ENCODE measurements around the gene LRMDA.

- TF ChIP-seq REST (IDR thresholded peaks at IDR 0.05; ENCODE audit: low read depth) (no peak), CTCF (IDR thresholded peaks at IDR 0.05 in 2 of 3, conservative IDR thresholded peaks at IDR 0.05 in 1 of 3; ENCODE audit: borderline replicate concordance in 1 of 3, insufficient read depth in 1 of 3, low read depth in 2 of 3, low read length in 2 of 3) (no peak), POLR2A (IDR thresholded peaks at IDR 0.05; ENCODE audit: borderline replicate concordance, extremely low read depth, insufficient read depth, insufficient read length) (no peak), ZNF274 (IDR thresholded peaks at IDR 0.05; ENCODE audit: low read depth, low read length) (no peak), CBX3 (IDR thresholded peaks at IDR 0.05; ENCODE audit: low read depth) (no peak), POLR2AphosphoS5 (IDR thresholded peaks at IDR 0.05; ENCODE audit: low read depth, low read length) (no peak), SRF (IDR thresholded peaks at IDR 0.05; ENCODE audit: low read depth) (no peak), JUND (IDR thresholded peaks at IDR 0.05) (no peak), EZH2 (IDR thresholded peaks at IDR 0.05) (no peak), EZH2phosphoT487 (IDR thresholded peaks at IDR 0.05; ENCODE audit: borderline replicate concordance) (no peak), CEBPB (IDR thresholded peaks at IDR 0.05; ENCODE audit: low read depth) (no peak), MAX (IDR thresholded peaks at IDR 0.05) (no peak)
Measured at GRCh38 chr10:75511011-75511410, 79.6 kb downstream of the LRMDA start.

Data from HCT116 (cell line).